HL-60 (cell line): Measurements from ENCODE around the gene SMARCAL1.

ENCODE experiments used
- CTCF ChIP-seq: IDR thresholded peaks from one replicate; pipeline ENCODE4 v1.5.1; 2011; ENCODE audit warnings: low read length, control low read depth, inconsistent platforms; ENCODE audit not compliant: insufficient read depth
- GABPA ChIP-seq: IDR thresholded peaks from 2 replicates; pipeline ENCODE4 v1.6.1; 2012; ENCODE audit warnings: low read depth

GRCh38 chr2:216373896-216374295, 38.4 kb upstream of the SMARCAL1 start:
- TF ChIP-seq GABPA = no peak
- TF ChIP-seq CTCF = no peak
